Gastroesophageal sphincter (tissue), 3 donors: Measurements from ENCODE around the gene SPSB3.

ENCODE experiments used
- POLR2AphosphoS5 ChIP-seq: sonication (generic); formaldehyde crosslinking; IDR thresholded peaks from one replicate; pipeline ENCODE4 v1.6.1; 2017; ENCODE audit warnings: antibody characterized with exemption
- TF ChIP-seq, protein P1 (sequence below), 4 experiments: fragments of 200-600 bp in 2 of 4; fragments of 450-650 bp in 2 of 4; sonication (generic) in 1 of 4; IDR thresholded peaks; one replicate each; pipeline ENCODE4 v1.5.1; 2017 to 2019; ENCODE audit warnings: antibody characterized with exemption in 4 of 4, mild to moderate bottlenecking in 2 of 4, moderate library complexity in 2 of 4

DNA sequence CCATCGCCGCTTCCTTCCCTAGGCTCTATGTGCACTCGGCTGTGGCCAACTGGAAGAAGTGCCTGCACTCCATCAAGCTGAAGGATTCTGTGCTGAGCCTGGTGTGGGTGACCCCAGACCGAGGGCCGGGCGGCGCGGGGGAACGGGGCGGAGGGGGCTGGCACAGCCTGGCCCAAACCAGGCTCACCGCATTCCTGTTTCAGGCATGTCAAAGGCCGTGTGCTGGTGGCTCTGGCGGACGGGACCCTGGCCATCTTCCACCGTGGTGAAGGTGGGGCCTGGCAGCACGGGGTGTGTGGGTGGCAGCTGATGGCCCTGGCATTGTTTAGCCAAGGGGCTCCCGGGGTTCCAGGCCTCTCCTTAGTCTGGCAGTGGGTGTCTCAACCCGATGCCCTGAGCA lies 15.7 kb downstream of the SPSB3 start:
- TF ChIP-seq, protein P1, sequence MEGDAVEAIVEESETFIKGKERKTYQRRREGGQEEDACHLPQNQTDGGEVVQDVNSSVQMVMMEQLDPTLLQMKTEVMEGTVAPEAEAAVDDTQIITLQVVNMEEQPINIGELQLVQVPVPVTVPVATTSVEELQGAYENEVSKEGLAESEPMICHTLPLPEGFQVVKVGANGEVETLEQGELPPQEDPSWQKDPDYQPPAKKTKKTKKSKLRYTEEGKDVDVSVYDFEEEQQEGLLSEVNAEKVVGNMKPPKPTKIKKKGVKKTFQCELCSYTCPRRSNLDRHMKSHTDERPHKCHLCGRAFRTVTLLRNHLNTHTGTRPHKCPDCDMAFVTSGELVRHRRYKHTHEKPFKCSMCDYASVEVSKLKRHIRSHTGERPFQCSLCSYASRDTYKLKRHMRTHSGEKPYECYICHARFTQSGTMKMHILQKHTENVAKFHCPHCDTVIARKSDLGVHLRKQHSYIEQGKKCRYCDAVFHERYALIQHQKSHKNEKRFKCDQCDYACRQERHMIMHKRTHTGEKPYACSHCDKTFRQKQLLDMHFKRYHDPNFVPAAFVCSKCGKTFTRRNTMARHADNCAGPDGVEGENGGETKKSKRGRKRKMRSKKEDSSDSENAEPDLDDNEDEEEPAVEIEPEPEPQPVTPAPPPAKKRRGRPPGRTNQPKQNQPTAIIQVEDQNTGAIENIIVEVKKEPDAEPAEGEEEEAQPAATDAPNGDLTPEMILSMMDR (IDR thresholded peaks at IDR 0.05): no peak
- TF ChIP-seq POLR2AphosphoS5: no peak
